ENCODE data around the gene GALK1. TPM values are rescaled to one million over a fixed set of nuclear protein-coding genes. Genes with fewer than 3 reads are reported as not detected.

The GALK1 gene
- total and polyA plus RNA-seq, 2 donors (not counting 1 experiment from before 2014, with no cell fraction given), result 10.2 to 62.8 TPM

GRCh38 chr17:75729351-75729750 is 35.6 kb downstream of the GALK1 start:
- no peak for DNase-seq (ENCODE audit: low read depth in 2 of 2)
- no peaks in the 10 kb centered on the region for H3K9me3 ChIP-seq (ENCODE audit: control insufficient read depth, insufficient read depth, low read depth, low read length)

DNA sequence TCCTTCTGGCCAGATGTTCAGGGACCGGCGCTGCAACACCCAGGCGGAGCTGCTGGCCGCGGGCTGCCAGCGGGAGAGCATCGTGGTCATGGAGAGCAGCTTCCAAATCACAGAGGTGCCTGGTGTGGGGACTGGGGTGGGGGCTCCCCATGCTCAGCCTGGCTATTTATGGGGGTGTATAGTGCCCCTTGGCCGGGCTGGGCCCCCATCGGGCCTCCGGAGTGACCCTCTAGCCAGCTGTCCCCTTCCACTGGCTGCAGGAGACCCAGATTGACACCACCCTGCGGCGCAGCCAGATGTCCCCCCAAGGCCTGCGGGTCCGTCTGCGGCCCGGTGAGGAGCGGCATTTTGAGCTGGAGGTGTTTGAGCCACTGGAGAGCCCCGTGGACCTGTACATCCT is 37.6 kb downstream of the GALK1 start:
- DNase-seq (ENCODE audit: low read depth in 2 of 2), result no peak
- H2AFZ ChIP-seq (ENCODE audit: low read length), result no peak overlapping the region

More at GRCh38 chr17:75729351-75729750, 35.6 kb downstream of the GALK1 start:
- TF ChIP-seq EZH2 (IDR thresholded peaks at IDR 0.05; ENCODE audit: low read length, missing control alignments), result no peak
- TF ChIP-seq, protein P1, sequence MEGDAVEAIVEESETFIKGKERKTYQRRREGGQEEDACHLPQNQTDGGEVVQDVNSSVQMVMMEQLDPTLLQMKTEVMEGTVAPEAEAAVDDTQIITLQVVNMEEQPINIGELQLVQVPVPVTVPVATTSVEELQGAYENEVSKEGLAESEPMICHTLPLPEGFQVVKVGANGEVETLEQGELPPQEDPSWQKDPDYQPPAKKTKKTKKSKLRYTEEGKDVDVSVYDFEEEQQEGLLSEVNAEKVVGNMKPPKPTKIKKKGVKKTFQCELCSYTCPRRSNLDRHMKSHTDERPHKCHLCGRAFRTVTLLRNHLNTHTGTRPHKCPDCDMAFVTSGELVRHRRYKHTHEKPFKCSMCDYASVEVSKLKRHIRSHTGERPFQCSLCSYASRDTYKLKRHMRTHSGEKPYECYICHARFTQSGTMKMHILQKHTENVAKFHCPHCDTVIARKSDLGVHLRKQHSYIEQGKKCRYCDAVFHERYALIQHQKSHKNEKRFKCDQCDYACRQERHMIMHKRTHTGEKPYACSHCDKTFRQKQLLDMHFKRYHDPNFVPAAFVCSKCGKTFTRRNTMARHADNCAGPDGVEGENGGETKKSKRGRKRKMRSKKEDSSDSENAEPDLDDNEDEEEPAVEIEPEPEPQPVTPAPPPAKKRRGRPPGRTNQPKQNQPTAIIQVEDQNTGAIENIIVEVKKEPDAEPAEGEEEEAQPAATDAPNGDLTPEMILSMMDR (conservative IDR thresholded peaks at IDR 0.05 in 1 of 2, IDR thresholded peaks at IDR 0.05 in 1 of 2; ENCODE audit: low read depth in 1 of 2, low read length in 2 of 2), result no peak
- Histone ChIP-seq H3K4me1 (ENCODE audit: control insufficient read depth, extremely low read depth, insufficient read depth, low read length) (no peaks in the 10 kb centered on the region), H3K4me2 (ENCODE audit: extremely low read depth, insufficient read depth, low read length) (no peak overlapping the region), H2AFZ (ENCODE audit: low read length) (no peak overlapping the region), H4K20me1 (ENCODE audit: control insufficient read depth, extremely low read depth, insufficient read depth, low read length) (no peaks in the 10 kb centered on the region), H3K79me2 (ENCODE audit: control insufficient read depth, insufficient read depth, low read length) (no peaks in the 10 kb centered on the region), H3K27ac (ENCODE audit: insufficient read depth, low read length) (no peak overlapping the region), H3K4me3 (replicated peaks in 1 of 4; ENCODE audit: control extremely low read depth in 1 of 4, insufficient read depth in 1 of 4, low read depth in 3 of 4, low read length in 4 of 4) (no peak overlapping the region), H3K27me3 (ENCODE audit: control insufficient read depth, insufficient read depth, low read length) (no peaks in the 10 kb centered on the region), H3K9ac (ENCODE audit: insufficient read depth, low read length) (no peak overlapping the region), H3K36me3 (ENCODE audit: control insufficient read depth, insufficient read depth, low read length) (no peaks in the 10 kb centered on the region)

GRCh38 chr17:75725504-75725903 is 39.5 kb downstream of the GALK1 start:
- DNase-seq (ENCODE audit: low read depth in 2 of 2), result no peak
- TF ChIP-seq, protein P1 (conservative IDR thresholded peaks at IDR 0.05 in 1 of 2, IDR thresholded peaks at IDR 0.05 in 1 of 2; ENCODE audit: low read depth in 1 of 2, low read length in 2 of 2), result no peak
- no peak for TF ChIP-seq EZH2 (IDR thresholded peaks at IDR 0.05; ENCODE audit: low read length, missing control alignments)
- no peak overlapping the region for H3K27ac ChIP-seq (ENCODE audit: insufficient read depth, low read length)
- H3K79me2 ChIP-seq (ENCODE audit: control insufficient read depth, insufficient read depth, low read length), result no peaks in the 10 kb centered on the region
- peaks cover 18% of the 10 kb centered on the region for H3K27me3 ChIP-seq (ENCODE audit: control insufficient read depth, insufficient read depth, low read length)
- no peak overlapping the region for H3K4me3 ChIP-seq (replicated peaks in 1 of 4; ENCODE audit: control extremely low read depth in 1 of 4, insufficient read depth in 1 of 4, low read depth in 3 of 4, low read length in 4 of 4)
- H3K4me2 ChIP-seq (ENCODE audit: extremely low read depth, insufficient read depth, low read length), result no peak overlapping the region
- no peaks in the 10 kb centered on the region for H3K9me3 ChIP-seq (ENCODE audit: control insufficient read depth, insufficient read depth, low read depth, low read length)
- no peaks in the 10 kb centered on the region for H3K4me1 ChIP-seq (ENCODE audit: control insufficient read depth, extremely low read depth, insufficient read depth, low read length)
- no peaks in the 10 kb centered on the region for H4K20me1 ChIP-seq (ENCODE audit: control insufficient read depth, extremely low read depth, insufficient read depth, low read length)
- no peaks in the 10 kb centered on the region for H3K36me3 ChIP-seq (ENCODE audit: control insufficient read depth, insufficient read depth, low read length)
- H3K9ac ChIP-seq (ENCODE audit: insufficient read depth, low read length), result no peak overlapping the region
- H2AFZ ChIP-seq (ENCODE audit: low read length), result no peak overlapping the region

More for the DNA sequence above, 37.6 kb downstream of the GALK1 start:
- Histone ChIP-seq H3K4me2 (ENCODE audit: extremely low read depth, insufficient read depth, low read length) (no peak overlapping the region), H3K9ac (ENCODE audit: insufficient read depth, low read length) (no peak overlapping the region), H4K20me1 (ENCODE audit: control insufficient read depth, extremely low read depth, insufficient read depth, low read length) (no peaks in the 10 kb centered on the region), H3K27me3 (ENCODE audit: control insufficient read depth, insufficient read depth, low read length) (peaks cover 3% of the 10 kb centered on the region), H3K79me2 (ENCODE audit: control insufficient read depth, insufficient read depth, low read length) (no peaks in the 10 kb centered on the region), H3K36me3 (ENCODE audit: control insufficient read depth, insufficient read depth, low read length) (no peaks in the 10 kb centered on the region), H3K4me1 (ENCODE audit: control insufficient read depth, extremely low read depth, insufficient read depth, low read length) (no peaks in the 10 kb centered on the region), H3K4me3 (replicated peaks in 1 of 4; ENCODE audit: control extremely low read depth in 1 of 4, insufficient read depth in 1 of 4, low read depth in 3 of 4, low read length in 4 of 4) (no peak overlapping the region), H3K27ac (ENCODE audit: insufficient read depth, low read length) (no peak overlapping the region), H3K9me3 (ENCODE audit: control insufficient read depth, insufficient read depth, low read depth, low read length) (no peaks in the 10 kb centered on the region)
- TF ChIP-seq, protein P1 (conservative IDR thresholded peaks at IDR 0.05 in 1 of 2, IDR thresholded peaks at IDR 0.05 in 1 of 2; ENCODE audit: low read depth in 1 of 2, low read length in 2 of 2), result no peak
- TF ChIP-seq EZH2 (IDR thresholded peaks at IDR 0.05; ENCODE audit: low read length, missing control alignments), result no peak
